Stomach (tissue), 9 donors: Measurements from ENCODE around the gene MYOG. TPM values are rescaled to one million over a fixed set of nuclear protein-coding genes. Genes with fewer than 3 reads are reported as not detected.

Experiments
- DNase-seq, 2 donors: peaks; one replicate each; pipeline versions ENCODE4 v3.0.0 to v3.0.0-alpha.2; 2013 to 2019
- H3K27ac ChIP-seq, 5 donors: fragments of 200-600 bp in 4 of 5; sonication (generic) in 4 of 5; one replicate each; pipeline ENCODE4 v1.5.1; 2013 to 2019; ENCODE audit warnings: mild to moderate bottlenecking in 1 of 5, moderate library complexity in 1 of 5
- H3K27me3 ChIP-seq, 3 donors: fragments of 200-600 bp; sonication (generic); one replicate each; pipeline ENCODE4 v1.5.1; 2017 to 2019; ENCODE audit warnings: mixed run types in 1 of 3
- H3K36me3 ChIP-seq, 4 donors: fragments of 200-600 bp; sonication (generic); 1 replicate in 3 of 4; 2 replicates in 1 of 4; pipeline ENCODE4 v1.5.1; 2016 to 2019
- H3K4me1 ChIP-seq, 4 donors: fragments of 200-600 bp; sonication (generic); one replicate each; pipeline ENCODE4 v1.5.1; 2016 to 2019
- H3K4me3 ChIP-seq, 4 donors: fragments of 200-600 bp; sonication (generic) in 3 of 4; one replicate each; pipeline ENCODE4 v1.5.1; 2016 to 2019; ENCODE audit warnings: mild to moderate bottlenecking in 1 of 4
- H3K9me3 ChIP-seq, 4 donors: fragments of 200-600 bp; sonication (generic); one replicate each; pipeline ENCODE4 v1.5.1; 2016 to 2019
- EP300 ChIP-seq: sonication (generic); formaldehyde crosslinking; IDR thresholded peaks from one replicate; pipeline ENCODE4 v1.6.1; 2017; ENCODE audit warnings: antibody characterized with exemption
- POLR2A ChIP-seq, 4 donors: fragments of 450-650 bp; IDR thresholded peaks; one replicate each; pipeline ENCODE4 v1.6.1; 2016; ENCODE audit warnings: antibody characterized with exemption in 4 of 4, control low read depth in 2 of 4, mild to moderate bottlenecking in 1 of 4, moderate library complexity in 1 of 4
- POLR2AphosphoS5 ChIP-seq, 3 donors: sonication (generic); formaldehyde crosslinking; IDR thresholded peaks; one replicate each; pipeline ENCODE4 v1.6.1; 2016; ENCODE audit warnings: antibody characterized with exemption in 3 of 3
- WGBS, 5 donors: extraction: QIAGEN DNeasy Blood & Tissue Kit in 3 of 5; methylation state at CpG; one replicate each; pipeline versions ENCODE4 v1.1.5 to v1.1.7; 2013 to 2018; 5-methylcytosine and 5-hydroxymethylcytosine counted together
- intact Hi-C: fragments of 100-400 bp; cut with DNase I; formaldehyde crosslinking; loops from one replicate; pipeline ENCODE4 v1.15.1; 2023; ENCODE audit warnings: low total_unique reads
- polyA plus RNA-seq, 3 donors: library from polyadenylated mRNA; stranded (reverse); fragments of 200-250 nt; gene quantifications; one replicate each; pipeline ENCODE4 v1.2.3, GENCODE V29; 2013
- total RNA-seq, 5 donors: library from RNA; depleted of rRNA; stranded (reverse); fragments of >200 nt; gene quantifications; one replicate each; pipeline versions ENCODE4 v1.1.0 to v1.2.3, GENCODE V29; 2014 to 2016
- TF ChIP-seq, protein P1 (sequence below), 7 experiments: fragments of 450-650 bp in 4 of 7; fragments of 200-600 bp in 3 of 7; sonication (generic) in 3 of 7; IDR thresholded peaks; one replicate each; pipeline ENCODE4 v1.5.1; 2016 to 2019; ENCODE audit warnings: antibody characterized with exemption in 7 of 7, control low read depth in 2 of 7, mild to moderate bottlenecking in 1 of 7
- donor health status: healthy with polysubstance abuse.
- donor health status: Bipolar disorder and iron deficiency.
- donor health status: healthy.

The MYOG gene
- total and polyA plus RNA-seq, 8 donors: not detected

DNA sequence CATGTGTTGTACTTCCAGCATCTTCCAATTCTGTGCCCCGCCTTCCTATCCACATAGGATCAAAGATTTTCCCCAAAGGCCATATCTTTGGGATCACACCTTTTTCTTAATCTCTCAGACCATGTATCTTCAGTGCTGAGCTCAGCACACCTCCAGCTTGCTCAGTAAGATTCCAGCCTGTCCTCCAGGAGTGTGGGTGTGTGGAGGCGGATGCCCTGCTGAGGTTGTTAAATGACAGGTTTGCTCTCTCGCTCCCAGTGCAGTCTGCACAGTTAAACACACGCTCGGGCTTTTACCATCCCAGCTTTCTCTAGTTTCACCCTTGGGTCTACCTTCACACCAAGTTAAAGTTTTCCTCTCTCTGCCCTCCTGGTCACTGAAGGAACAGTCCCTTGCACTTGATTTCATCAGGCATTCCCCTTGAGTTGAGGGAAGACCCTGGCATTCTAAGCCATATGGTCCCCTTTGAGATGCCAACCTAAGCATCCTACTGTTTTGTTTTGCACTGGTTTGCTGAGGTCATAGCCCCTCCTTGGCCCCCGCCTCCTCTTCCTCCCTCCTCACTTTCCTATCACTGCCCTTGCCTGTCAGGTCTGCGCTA lies 13.7 kb downstream of the MYOG start:
- Histone ChIP-seq H3K4me1 (peaks cover 12 to 31% (median 22%) of the 10 kb centered on the region in 4 donors), H3K27ac (no peak overlapping the region), H3K36me3 (peaks cover 0 to 9% (median 0%) of the 10 kb centered on the region in 4 donors), H3K27me3 (peaks cover 0 to 41% (median 22%) of the 10 kb centered on the region in 3 donors), H3K9me3 (no peaks in the 10 kb centered on the region), H3K4me3 (no peak overlapping the region)
- TF ChIP-seq POLR2A (IDR thresholded peaks at IDR 0.05) (no peak), POLR2AphosphoS5 (IDR thresholded peaks at IDR 0.05) (no peak), EP300 (no peak)
- TF ChIP-seq, protein P1, sequence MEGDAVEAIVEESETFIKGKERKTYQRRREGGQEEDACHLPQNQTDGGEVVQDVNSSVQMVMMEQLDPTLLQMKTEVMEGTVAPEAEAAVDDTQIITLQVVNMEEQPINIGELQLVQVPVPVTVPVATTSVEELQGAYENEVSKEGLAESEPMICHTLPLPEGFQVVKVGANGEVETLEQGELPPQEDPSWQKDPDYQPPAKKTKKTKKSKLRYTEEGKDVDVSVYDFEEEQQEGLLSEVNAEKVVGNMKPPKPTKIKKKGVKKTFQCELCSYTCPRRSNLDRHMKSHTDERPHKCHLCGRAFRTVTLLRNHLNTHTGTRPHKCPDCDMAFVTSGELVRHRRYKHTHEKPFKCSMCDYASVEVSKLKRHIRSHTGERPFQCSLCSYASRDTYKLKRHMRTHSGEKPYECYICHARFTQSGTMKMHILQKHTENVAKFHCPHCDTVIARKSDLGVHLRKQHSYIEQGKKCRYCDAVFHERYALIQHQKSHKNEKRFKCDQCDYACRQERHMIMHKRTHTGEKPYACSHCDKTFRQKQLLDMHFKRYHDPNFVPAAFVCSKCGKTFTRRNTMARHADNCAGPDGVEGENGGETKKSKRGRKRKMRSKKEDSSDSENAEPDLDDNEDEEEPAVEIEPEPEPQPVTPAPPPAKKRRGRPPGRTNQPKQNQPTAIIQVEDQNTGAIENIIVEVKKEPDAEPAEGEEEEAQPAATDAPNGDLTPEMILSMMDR (IDR thresholded peaks at IDR 0.05): no peak
- WGBS, 5 donors: 71 to 94% (median 85%) methylated on average over 7 of the region's 7 CpGs
- no peak for DNase-seq
- intact Hi-C loops: no loop called here

DNA sequence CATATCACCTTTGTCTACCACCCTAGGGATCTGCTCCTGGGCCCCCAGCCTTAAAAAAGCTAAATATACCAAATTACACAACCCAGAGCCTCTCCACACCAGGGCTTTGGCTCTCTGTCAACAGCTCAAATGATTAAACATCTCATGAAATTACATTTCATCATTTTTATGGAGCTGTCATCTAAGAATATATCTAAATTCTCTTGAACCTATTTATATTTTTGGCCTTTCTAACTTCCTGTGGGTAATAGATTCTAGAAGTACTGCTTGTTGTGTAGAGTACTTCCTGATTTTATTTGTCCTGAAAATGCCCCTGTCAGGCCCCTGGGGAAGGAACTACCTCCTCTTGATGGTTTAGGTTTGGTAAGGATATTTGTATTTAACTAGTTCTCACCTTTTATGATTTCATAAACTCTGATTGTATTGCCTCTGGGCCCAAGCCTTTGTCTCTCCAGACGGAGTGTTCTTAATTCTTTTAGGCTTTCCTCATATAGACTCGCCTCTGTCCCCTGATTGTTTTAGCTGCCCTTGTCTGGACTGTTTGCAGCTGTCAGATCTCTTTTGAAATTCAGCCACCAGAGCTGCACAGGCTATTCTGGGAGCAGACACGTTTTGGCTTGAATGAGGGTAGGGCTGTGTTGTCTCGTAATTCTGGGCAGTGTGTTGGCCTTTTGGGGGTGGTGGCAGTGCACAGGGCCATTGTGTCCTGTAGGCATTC lies 16.6 kb downstream of the MYOG start:
- Histone ChIP-seq H3K9me3 (no peaks in the 10 kb centered on the region), H3K36me3 (peaks cover 0 to 9% (median 0%) of the 10 kb centered on the region in 4 donors), H3K4me3 (no peak overlapping the region), H3K27me3 (peaks cover 0 to 13% (median 0%) of the 10 kb centered on the region in 3 donors), H3K4me1 (peaks cover 5 to 19% (median 12%) of the 10 kb centered on the region in 4 donors), H3K27ac (peak overlapping the region in 2 of 5 donors; percentile 31 to 49)
- intact Hi-C loops: no loop called here
- DNase-seq: peak in 1 of 2 donors; percentile 78
- TF ChIP-seq, protein P1 (IDR thresholded peaks at IDR 0.05): no peak
- no peak for TF ChIP-seq POLR2AphosphoS5 (IDR thresholded peaks at IDR 0.05)
- no peak for TF ChIP-seq POLR2A (IDR thresholded peaks at IDR 0.05)
- no peak for TF ChIP-seq EP300
- WGBS, 5 donors: 10 to 32% (median 21%) methylated on average over 4 of the region's 4 CpGs

DNA sequence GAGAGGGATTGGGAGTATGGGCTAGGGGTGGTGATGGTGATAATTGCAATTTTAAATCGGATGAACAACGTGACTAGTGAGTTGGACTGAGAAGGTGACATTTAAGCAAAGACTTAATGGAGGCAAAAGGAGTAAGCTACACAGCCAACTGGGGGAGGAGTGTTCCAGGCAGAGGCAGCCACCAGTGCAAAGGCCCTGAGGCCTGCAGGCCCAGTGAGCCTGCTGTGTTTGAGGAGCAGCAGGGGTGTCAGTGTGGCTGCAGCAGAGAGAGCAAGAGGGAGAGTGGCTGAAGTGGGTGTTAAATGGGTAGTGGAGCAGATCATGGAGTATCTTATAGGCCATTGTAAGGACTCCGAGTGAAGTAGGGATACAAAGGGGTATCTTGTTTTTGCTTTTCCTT lies 18.8 kb downstream of the MYOG start:
- Histone ChIP-seq H3K36me3 (peaks cover 0 to 4% (median 0%) of the 10 kb centered on the region in 4 donors), H3K27me3 (no peaks in the 10 kb centered on the region), H3K4me1 (peaks cover 5 to 19% (median 12%) of the 10 kb centered on the region in 4 donors), H3K4me3 (no peak overlapping the region), H3K9me3 (no peaks in the 10 kb centered on the region), H3K27ac (no peak overlapping the region)
- 92 to 98% (median 96%) methylated on average over 3 of the region's 3 CpGs for WGBS, 5 donors
- DNase-seq: no peak
- TF ChIP-seq POLR2A (IDR thresholded peaks at IDR 0.05) (no peak), EP300 (no peak), POLR2AphosphoS5 (IDR thresholded peaks at IDR 0.05) (no peak)
- TF ChIP-seq, protein P1 (IDR thresholded peaks at IDR 0.05): no peak
- intact Hi-C loops: no loop called here

DNA sequence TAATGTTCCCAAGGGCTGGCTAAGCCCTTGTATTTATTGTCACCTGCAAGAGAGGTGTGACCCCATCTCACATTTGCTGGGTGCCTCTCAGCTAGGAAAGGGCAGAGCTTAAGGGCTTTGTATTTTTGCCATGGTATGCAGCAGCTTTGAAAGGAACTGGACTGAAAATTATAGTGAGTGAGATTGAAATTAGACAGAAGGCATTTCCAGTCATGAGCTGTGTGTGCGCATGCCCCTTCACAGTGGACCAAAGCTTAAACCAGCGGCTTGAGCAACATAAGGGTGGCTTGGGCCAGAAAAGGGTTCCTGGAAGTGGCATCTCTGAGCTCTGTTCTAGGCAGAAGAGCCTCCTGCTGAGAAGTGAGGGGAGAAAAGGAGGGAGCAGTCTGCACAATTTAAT lies 19.8 kb downstream of the MYOG start:
- H3K27me3 ChIP-seq: no peaks in the 10 kb centered on the region
- H3K27ac ChIP-seq: no peak overlapping the region
- H3K9me3 ChIP-seq: no peaks in the 10 kb centered on the region
- no peak for DNase-seq
- no peaks in the 10 kb centered on the region for H3K36me3 ChIP-seq
- intact Hi-C loops: no loop called here
- H3K4me3 ChIP-seq: no peak overlapping the region
- TF ChIP-seq EP300 (no peak), POLR2A (IDR thresholded peaks at IDR 0.05) (no peak), POLR2AphosphoS5 (IDR thresholded peaks at IDR 0.05) (no peak)
- TF ChIP-seq, protein P1 (IDR thresholded peaks at IDR 0.05): no peak
- peaks cover 5 to 19% (median 12%) of the 10 kb centered on the region in 4 donors for H3K4me1 ChIP-seq
- 48 to 97% (median 69%) methylated on average over 2 of the region's 2 CpGs for WGBS, 5 donors
